Measurements from ENCODE around the gene TEKT1. TPM values are rescaled to one million over a fixed set of nuclear protein-coding genes. Genes with fewer than 3 reads are reported as not detected.

Gene TEKT1
- total and polyA plus RNA-seq, 9 of the 15 experiments (the other 6 are each of a cell fraction or from before 2014, with no cell fraction given): 0.06 TPM; not detected in 8

DNA sequence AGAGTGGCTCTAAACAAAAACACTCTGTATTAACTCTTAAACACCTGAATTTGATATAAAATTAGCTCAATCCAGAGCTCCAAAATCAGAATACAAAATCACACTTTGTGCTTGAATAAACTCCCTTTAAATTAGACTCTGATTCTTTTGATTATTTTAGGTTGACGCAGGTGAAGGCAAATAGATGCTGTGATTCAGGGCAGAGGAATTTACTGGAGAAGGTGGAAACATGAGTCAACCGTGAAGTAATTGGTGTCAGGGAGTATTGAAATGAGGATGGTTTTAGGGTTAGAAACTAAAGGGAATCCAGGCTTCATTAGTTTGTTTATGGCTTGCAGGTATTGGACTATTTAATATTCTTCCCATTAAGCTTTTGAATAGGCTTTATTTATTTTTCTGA, 37.1 kb upstream of the TEKT1 start:
- FAIRE-seq: no peak
- BruUV-seq (replicated peaks): no TSS peak
- H3K4me1 ChIP-seq (replicated peaks in 1 of 2; ENCODE audit: control insufficient read depth in 2 of 2, insufficient read depth in 2 of 2, low read length in 2 of 2): no peaks in the 10 kb centered on the region
- TF ChIP-seq TAF1 (IDR thresholded peaks at IDR 0.05; ENCODE audit: control insufficient read depth, extremely low read depth, insufficient read depth, low read length, severe bottlenecking): no peak
- TF ChIP-seq MBD2 (IDR thresholded peaks at IDR 0.05; ENCODE audit: borderline replicate concordance, low read depth): no peak
- no peak for TF ChIP-seq SMARCA5 (IDR thresholded peaks at IDR 0.05)
- H4K20me1 ChIP-seq (replicated peaks; ENCODE audit: control insufficient read depth, insufficient read depth, low read length): no peaks in the 10 kb centered on the region
- ChIA-PET POLR2A (no interaction called here), CTCF (ENCODE audit: low intra/inter-chr PET ratio) (no interaction called here)
- no peak for ATAC-seq
- no peak overlapping the region for H3K9ac ChIP-seq (ENCODE audit: insufficient read depth in 1 of 2, low read depth in 2 of 2, low read length in 2 of 2)
- H3K27ac ChIP-seq (ENCODE audit: extremely low read depth, low read depth, low read length): no peak overlapping the region
- H3K79me2 ChIP-seq (ENCODE audit: control insufficient read depth, insufficient read depth, low read length): no peaks in the 10 kb centered on the region
- no peaks in the 10 kb centered on the region for H3K36me3 ChIP-seq (ENCODE audit: control insufficient read depth, insufficient read depth, low read length)
- H3K9me3 ChIP-seq (replicated peaks; ENCODE audit: control insufficient read depth, insufficient read depth, low read depth, low read length): no peaks in the 10 kb centered on the region
- no peak for DNase-seq (ENCODE audit: extremely low read depth in 1 of 4, low spot score in 3 of 4)
- 0% methylated on average over 2 of the region's 2 CpGs for WGBS (ENCODE audit: insufficient coverage, low coverage, missing lambda C conversion rate)
- H3K27me3 ChIP-seq (ENCODE audit: control insufficient read depth in 2 of 2, insufficient read depth in 2 of 2, low read length in 2 of 2): peaks cover 3 to 14% of the 10 kb centered on the region in 2 experiments; a peak in 4 of 5 replicates
- intact Hi-C loops (cut with micrococcal nuclease): no loop called here
- in situ Hi-C loops (cut with MboI): no loop called here
- no peaks in the 10 kb centered on the region for H3K9me1 ChIP-seq (ENCODE audit: control insufficient read depth, insufficient read depth, low read length)
- no peak overlapping the region for H3K4me2 ChIP-seq (ENCODE audit: insufficient read depth, low read length)
- H3K4me3 ChIP-seq: no peak overlapping the region
- H2AFZ ChIP-seq (ENCODE audit: low read depth, low read length): no peak overlapping the region

DNA sequence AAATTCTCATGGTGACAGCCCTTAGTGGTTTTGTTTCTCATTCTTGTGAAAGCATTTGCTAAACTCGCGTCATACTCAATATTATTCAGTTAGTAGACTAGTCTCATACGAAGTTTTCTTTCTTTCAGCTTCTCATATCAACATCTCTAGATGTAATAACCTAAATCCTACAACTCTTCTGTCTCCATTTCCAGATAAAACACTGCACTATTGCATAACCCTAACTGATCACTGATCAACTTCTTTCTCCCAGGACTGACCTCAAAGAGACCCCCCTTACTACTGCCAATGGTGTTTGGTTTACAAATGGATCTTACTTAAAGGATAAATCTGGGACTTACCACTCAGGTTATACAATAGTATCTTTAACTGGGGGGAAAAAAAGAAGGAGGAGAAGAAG, 36.3 kb upstream of the TEKT1 start:
- intact Hi-C loops (cut with micrococcal nuclease): no loop called here
- Histone ChIP-seq H4K20me1 (replicated peaks; ENCODE audit: control insufficient read depth, insufficient read depth, low read length) (no peaks in the 10 kb centered on the region), H3K27ac (ENCODE audit: extremely low read depth, low read depth, low read length) (no peak overlapping the region), H3K4me2 (ENCODE audit: insufficient read depth, low read length) (no peak overlapping the region), H3K4me3 (no peak overlapping the region), H3K36me3 (ENCODE audit: control insufficient read depth, insufficient read depth, low read length) (no peaks in the 10 kb centered on the region), H3K4me1 (replicated peaks in 1 of 2; ENCODE audit: control insufficient read depth in 2 of 2, insufficient read depth in 2 of 2, low read length in 2 of 2) (no peaks in the 10 kb centered on the region), H3K9me1 (ENCODE audit: control insufficient read depth, insufficient read depth, low read length) (no peaks in the 10 kb centered on the region), H3K9ac (ENCODE audit: insufficient read depth in 1 of 2, low read depth in 2 of 2, low read length in 2 of 2) (no peak overlapping the region), H3K27me3 (ENCODE audit: control insufficient read depth in 2 of 2, insufficient read depth in 2 of 2, low read length in 2 of 2) (peaks cover 3 to 17% of the 10 kb centered on the region in 2 experiments; a peak in 4 of 5 replicates), H3K9me3 (replicated peaks; ENCODE audit: control insufficient read depth, insufficient read depth, low read depth, low read length) (no peaks in the 10 kb centered on the region), H2AFZ (ENCODE audit: low read depth, low read length) (no peak overlapping the region), H3K79me2 (ENCODE audit: control insufficient read depth, insufficient read depth, low read length) (no peaks in the 10 kb centered on the region)
- ATAC-seq: no peak
- CTCF ChIA-PET (ENCODE audit: low intra/inter-chr PET ratio): no interaction called here
- POLR2A ChIA-PET: interaction anchor here (0.5 kb wide), 1 partner anchor 154 kb away, joined by 3 read pairs; no protein-coding TSS in a partner anchor
- no TSS peak for BruUV-seq (replicated peaks)
- TF ChIP-seq, protein P1, sequence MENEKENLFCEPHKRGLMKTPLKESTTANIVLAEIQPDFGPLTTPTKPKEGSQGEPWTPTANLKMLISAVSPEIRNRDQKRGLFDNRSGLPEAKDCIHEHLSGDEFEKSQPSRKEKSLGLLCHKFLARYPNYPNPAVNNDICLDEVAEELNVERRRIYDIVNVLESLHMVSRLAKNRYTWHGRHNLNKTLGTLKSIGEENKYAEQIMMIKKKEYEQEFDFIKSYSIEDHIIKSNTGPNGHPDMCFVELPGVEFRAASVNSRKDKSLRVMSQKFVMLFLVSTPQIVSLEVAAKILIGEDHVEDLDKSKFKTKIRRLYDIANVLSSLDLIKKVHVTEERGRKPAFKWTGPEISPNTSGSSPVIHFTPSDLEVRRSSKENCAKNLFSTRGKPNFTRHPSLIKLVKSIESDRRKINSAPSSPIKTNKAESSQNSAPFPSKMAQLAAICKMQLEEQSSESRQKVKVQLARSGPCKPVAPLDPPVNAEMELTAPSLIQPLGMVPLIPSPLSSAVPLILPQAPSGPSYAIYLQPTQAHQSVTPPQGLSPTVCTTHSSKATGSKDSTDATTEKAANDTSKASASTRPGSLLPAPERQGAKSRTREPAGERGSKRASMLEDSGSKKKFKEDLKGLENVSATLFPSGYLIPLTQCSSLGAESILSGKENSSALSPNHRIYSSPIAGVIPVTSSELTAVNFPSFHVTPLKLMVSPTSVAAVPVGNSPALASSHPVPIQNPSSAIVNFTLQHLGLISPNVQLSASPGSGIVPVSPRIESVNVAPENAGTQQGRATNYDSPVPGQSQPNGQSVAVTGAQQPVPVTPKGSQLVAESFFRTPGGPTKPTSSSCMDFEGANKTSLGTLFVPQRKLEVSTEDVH (IDR thresholded peaks at IDR 0.05; ENCODE audit: low read depth, partially characterized antibody): no peak
- TF ChIP-seq SMAD3 (CRISPR knock-in tag; conservative IDR thresholded peaks at IDR 0.05): no peak
- no peak for TF ChIP-seq MAFK (IDR thresholded peaks at IDR 0.05; ENCODE audit: low read length)
- TF ChIP-seq MIER1 (IDR thresholded peaks at IDR 0.05; ENCODE audit: low read depth): no peak
- TF ChIP-seq TARDBP (IDR thresholded peaks at IDR 0.05): no peak
- TF ChIP-seq ILF3 (IDR thresholded peaks at IDR 0.05; ENCODE audit: borderline replicate concordance): no peak
- FAIRE-seq: no peak
- no peak for DNase-seq (ENCODE audit: extremely low read depth in 1 of 4, low spot score in 3 of 4)
- in situ Hi-C loops (cut with MboI): no loop called here
- 0% methylated on average over 3 of the region's 3 CpGs for WGBS (ENCODE audit: insufficient coverage, low coverage, missing lambda C conversion rate)
